Keratinocyte (primary cell): Measurements from ENCODE around the gene AAGAB. TPM values are rescaled to one million over a fixed set of nuclear protein-coding genes. Genes with fewer than 3 reads are reported as not detected.
A peak's percentile ranks its signal among the peaks of the same experiment; 100 is the strongest.

ENCODE experiments used
- DNase-seq: peaks from one replicate; pipeline ENCODE4 v3.0.0-alpha.2; 2011; ENCODE audit warnings: low read depth, missing footprints, low spot score
- FAIRE-seq: peaks from 2 replicates; lab custom pipeline; 2011; peaks lifted over from hg19 to GRCh38; lab: Jason Lieb, UNC
- H2AFZ ChIP-seq: 2 replicates; pipeline ENCODE4 v1.6.0; 2012; ENCODE audit warnings: low read length, control low read depth, inconsistent platforms; ENCODE audit not compliant: control insufficient read depth
- H3K27ac ChIP-seq: 2 replicates; pipeline ENCODE4 v1.5.1; 2011; ENCODE audit warnings: low read length; ENCODE audit not compliant: control insufficient read depth, insufficient read depth
- H3K27me3 ChIP-seq: 3 replicates; pipeline ENCODE4 v1.6.0; 2011; ENCODE audit warnings: low read length; ENCODE audit not compliant: control insufficient read depth, insufficient read depth; ENCODE audit errors: extremely low read depth
- H3K36me3 ChIP-seq, 2 experiments: 2 replicates in 1 of 2; 3 replicates in 1 of 2; pipeline ENCODE4 v1.5.1; 2011; ENCODE audit warnings: low read length in 2 of 2, mild to moderate bottlenecking in 1 of 2; ENCODE audit not compliant: control insufficient read depth in 2 of 2, insufficient read depth in 2 of 2; ENCODE audit errors: extremely low read depth in 1 of 2
- H3K4me1 ChIP-seq: 3 replicates; pipeline ENCODE4 v1.5.1; 2011; ENCODE audit warnings: low read length; ENCODE audit not compliant: control insufficient read depth, insufficient read depth; ENCODE audit errors: extremely low read depth
- H3K4me2 ChIP-seq: 3 replicates; pipeline ENCODE4 v1.6.0; 2011; ENCODE audit warnings: low read depth, low read length; ENCODE audit not compliant: control insufficient read depth, insufficient read depth; ENCODE audit errors: extremely low read depth
- H3K4me3 ChIP-seq, 3 experiments: fragments of 200-600 bp in 1 of 3; sonication (generic) in 1 of 3; 2 replicates in 2 of 3; 3 replicates in 1 of 3; pipeline ENCODE4 v1.5.1; 2011 to 2016; ENCODE audit warnings: low read length in 3 of 3, mild to moderate bottlenecking in 3 of 3, control low read depth in 2 of 3, inconsistent platforms in 1 of 3, low read depth in 1 of 3, mixed read lengths in 1 of 3, mixed run types in 1 of 3, moderate library complexity in 1 of 3; ENCODE audit not compliant: control insufficient read depth in 2 of 3, insufficient read depth in 2 of 3; ENCODE audit errors: extremely low read depth in 1 of 3
- H3K79me2 ChIP-seq: 2 replicates; pipeline ENCODE4 v1.6.0; 2012; ENCODE audit warnings: low read length; ENCODE audit not compliant: control insufficient read depth, insufficient read depth
- H3K9ac ChIP-seq: 3 replicates; pipeline ENCODE4 v1.6.0; 2011; ENCODE audit warnings: low read length; ENCODE audit not compliant: control insufficient read depth, insufficient read depth; ENCODE audit errors: extremely low read depth
- H3K9me1 ChIP-seq: 3 replicates; pipeline ENCODE4 v1.6.0; 2011; ENCODE audit warnings: low read length; ENCODE audit not compliant: control insufficient read depth, insufficient read depth; ENCODE audit errors: extremely low read depth
- H3K9me3 ChIP-seq: 2 replicates; pipeline ENCODE4 v1.5.1; 2012; ENCODE audit warnings: low read depth, low read length; ENCODE audit not compliant: control insufficient read depth
- H4K20me1 ChIP-seq: 3 replicates; pipeline ENCODE4 v1.6.0; 2011; ENCODE audit warnings: low read length; ENCODE audit not compliant: control insufficient read depth, insufficient read depth; ENCODE audit errors: extremely low read depth
- EZH2 ChIP-seq: IDR thresholded peaks from one replicate; pipeline ENCODE4 v1.6.1; 2012; ENCODE audit warnings: inconsistent platforms, mild to moderate bottlenecking, low read length, moderate library complexity
- dilution Hi-C: fragments of 300-500 bp; cut with MboI; formaldehyde crosslinking; loops from one replicate; pipeline ENCODE4 v1.7.0; 2020; ENCODE audit warnings: low sequenced_read_pairs; ENCODE audit not compliant: extremely low pct_ligation_motif_present
- polyA plus RNA-seq, 5 experiments: library from polyadenylated mRNA; depleted of rRNA in 3 of 5; stranded (reverse) in 3 of 5; stranded (forward) in 1 of 5; unstranded in 1 of 5; fragments of >200 nt; gene quantifications; 1 replicate in 1 of 5; 2 replicates in 3 of 5; 3 replicates in 1 of 5; pipeline versions ENCODE4 v1.2.1 to v1.2.3, GENCODE V29; 2011 to 2012; ENCODE audit warnings: missing spikeins in 2 of 5, low read depth in 1 of 5, low replicate concordance in 1 of 5
- TF ChIP-seq, protein P1 (sequence below), 3 experiments: IDR thresholded peaks in 1 of 3; conservative IDR thresholded peaks in 1 of 3; optimal IDR thresholded peaks in 1 of 3; 2 replicates in 2 of 3; 3 replicates in 1 of 3; pipeline versions ENCODE3 to v1.5.1; 2011; ENCODE audit warnings: low read length in 3 of 3, mild to moderate bottlenecking in 3 of 3, moderate library complexity in 2 of 3, control low read depth in 1 of 3, inconsistent platforms in 1 of 3; ENCODE audit not compliant: insufficient read depth in 2 of 3; ENCODE audit errors: extremely low read depth in 1 of 3

The AAGAB gene
- polyA plus RNA-seq, 1 donor (not counting 4 experiments of a cell fraction or from before 2014, with no cell fraction given): 82.7 TPM

DNA sequence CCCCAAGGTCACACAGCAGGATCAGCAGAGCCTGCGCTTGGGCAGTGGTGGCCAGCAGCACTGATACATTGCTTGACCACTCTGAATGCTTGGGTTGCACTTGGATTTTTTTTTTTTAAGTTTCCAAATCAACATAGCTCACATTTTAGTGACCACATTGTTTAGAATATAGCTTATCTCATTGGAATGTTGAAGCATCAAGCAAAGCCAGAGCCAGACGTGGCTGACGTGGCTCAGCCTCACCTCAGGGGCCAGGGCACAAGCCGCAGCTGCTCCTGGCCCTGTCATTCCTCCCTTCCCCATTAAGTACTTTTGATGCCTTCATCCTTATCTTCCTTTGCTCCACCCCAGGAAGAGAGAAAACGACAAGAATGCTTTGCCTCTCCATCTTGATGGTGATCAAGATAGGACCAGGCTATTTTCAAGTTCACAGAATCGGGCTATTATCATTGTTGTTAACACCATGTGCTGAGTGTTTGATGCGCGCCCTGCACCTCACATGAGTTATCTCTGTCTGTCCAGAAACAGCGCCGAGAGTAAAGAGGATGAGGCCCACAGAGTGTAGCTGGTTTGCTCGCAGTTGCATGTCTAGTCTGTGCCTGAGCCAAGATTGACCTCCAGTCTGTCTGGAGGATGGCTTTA is 75.8 kb downstream of the AAGAB start:
- Histone ChIP-seq H2AFZ (no peak overlapping the region), H3K36me3 (peaks cover 27 to 57% of the 10 kb centered on the region in 2 experiments), H3K4me3 (no peak overlapping the region), H3K79me2 (peaks cover 20% of the 10 kb centered on the region), H3K9ac (no peak overlapping the region), H3K27me3 (no peaks in the 10 kb centered on the region), H3K9me3 (no peaks in the 10 kb centered on the region), H3K27ac (peak overlapping the region; percentile 29), H3K9me1 (no peaks in the 10 kb centered on the region), H3K4me1 (peaks cover 41% of the 10 kb centered on the region), H3K4me2 (no peak overlapping the region), H4K20me1 (no peaks in the 10 kb centered on the region)
- dilution Hi-C loops: no loop called here
- DNase-seq (peak; percentile 23), FAIRE-seq (peak; percentile 72)
- no peak for TF ChIP-seq EZH2
- TF ChIP-seq, protein P1, sequence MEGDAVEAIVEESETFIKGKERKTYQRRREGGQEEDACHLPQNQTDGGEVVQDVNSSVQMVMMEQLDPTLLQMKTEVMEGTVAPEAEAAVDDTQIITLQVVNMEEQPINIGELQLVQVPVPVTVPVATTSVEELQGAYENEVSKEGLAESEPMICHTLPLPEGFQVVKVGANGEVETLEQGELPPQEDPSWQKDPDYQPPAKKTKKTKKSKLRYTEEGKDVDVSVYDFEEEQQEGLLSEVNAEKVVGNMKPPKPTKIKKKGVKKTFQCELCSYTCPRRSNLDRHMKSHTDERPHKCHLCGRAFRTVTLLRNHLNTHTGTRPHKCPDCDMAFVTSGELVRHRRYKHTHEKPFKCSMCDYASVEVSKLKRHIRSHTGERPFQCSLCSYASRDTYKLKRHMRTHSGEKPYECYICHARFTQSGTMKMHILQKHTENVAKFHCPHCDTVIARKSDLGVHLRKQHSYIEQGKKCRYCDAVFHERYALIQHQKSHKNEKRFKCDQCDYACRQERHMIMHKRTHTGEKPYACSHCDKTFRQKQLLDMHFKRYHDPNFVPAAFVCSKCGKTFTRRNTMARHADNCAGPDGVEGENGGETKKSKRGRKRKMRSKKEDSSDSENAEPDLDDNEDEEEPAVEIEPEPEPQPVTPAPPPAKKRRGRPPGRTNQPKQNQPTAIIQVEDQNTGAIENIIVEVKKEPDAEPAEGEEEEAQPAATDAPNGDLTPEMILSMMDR (optimal IDR thresholded peaks at IDR 0.05 in 1 of 3, IDR thresholded peaks at IDR 0.05 in 1 of 3, conservative IDR thresholded peaks at IDR 0.05 in 1 of 3; ENCODE audit: extremely low read depth in 1 of 3, insufficient read depth in 2 of 3, low read length in 3 of 3): no peak

- H3K4me3 ChIP-seq: no peak overlapping the region
- H3K4me1 ChIP-seq: peaks cover 42% of the 10 kb centered on the region
- no peaks in the 10 kb centered on the region for H4K20me1 ChIP-seq
- no peak overlapping the region for H2AFZ ChIP-seq
- H3K9me3 ChIP-seq: no peaks in the 10 kb centered on the region
- H3K27me3 ChIP-seq: no peaks in the 10 kb centered on the region
- dilution Hi-C loops: no loop called here
- peak overlapping the region; percentile 29 for H3K27ac ChIP-seq
- H3K9ac ChIP-seq: no peak overlapping the region
- H3K79me2 ChIP-seq: peaks cover 23% of the 10 kb centered on the region
- no peak overlapping the region for H3K4me2 ChIP-seq
- H3K36me3 ChIP-seq: peaks cover 30 to 57% of the 10 kb centered on the region in 2 experiments
- no peak for DNase-seq
- TF ChIP-seq EZH2: no peak
- TF ChIP-seq, protein P1 (optimal IDR thresholded peaks at IDR 0.05 in 1 of 3, IDR thresholded peaks at IDR 0.05 in 1 of 3, conservative IDR thresholded peaks at IDR 0.05 in 1 of 3; ENCODE audit: extremely low read depth in 1 of 3, insufficient read depth in 2 of 3, low read length in 3 of 3): no peak
- FAIRE-seq: no peak
- H3K9me1 ChIP-seq: no peaks in the 10 kb centered on the region
Measured at GRCh38 chr15:67177752-67178151, 76.7 kb downstream of the AAGAB start.
